Mucosa of rectum (tissue), 2 donors: Measurements from ENCODE around the gene DYNLT2B.
"Not testable (repeated sequence)": the region's sequence is repeated elsewhere in the genome, so short reads cannot be mapped to it uniquely, and the experiment has no call there.

Experiments
- H3K27ac ChIP-seq, 2 donors: one replicate each; pipeline ENCODE4 v1.7.0; 2013; ENCODE audit warnings: inconsistent platforms in 2 of 2, low read depth in 2 of 2, low read length in 2 of 2
- H3K27me3 ChIP-seq, 2 donors: one replicate each; pipeline ENCODE4 v1.7.0; 2013; ENCODE audit warnings: low read length in 2 of 2; ENCODE audit not compliant: control insufficient read depth in 2 of 2, insufficient read depth in 2 of 2
- H3K36me3 ChIP-seq, 2 donors: one replicate each; pipeline ENCODE4 v1.7.0; 2013; ENCODE audit warnings: low read length in 2 of 2; ENCODE audit not compliant: control insufficient read depth in 2 of 2, insufficient read depth in 2 of 2
- H3K4me1 ChIP-seq, 2 donors: one replicate each; pipeline ENCODE4 v1.7.0; 2013; ENCODE audit warnings: low read length in 2 of 2, mild to moderate bottlenecking in 1 of 2; ENCODE audit not compliant: control insufficient read depth in 2 of 2, insufficient read depth in 2 of 2
- H3K4me3 ChIP-seq, 2 donors: one replicate each; pipeline ENCODE4 v1.7.0; 2013; ENCODE audit warnings: low read length in 2 of 2
- H3K9ac ChIP-seq, 2 donors: one replicate each; pipeline ENCODE4 v1.7.0; 2013; ENCODE audit warnings: low read length in 2 of 2, low read depth in 1 of 2, mild to moderate bottlenecking in 1 of 2
- H3K9me3 ChIP-seq, 2 donors: one replicate each; pipeline ENCODE4 v1.7.0; 2013; ENCODE audit warnings: low read length in 2 of 2; ENCODE audit not compliant: control insufficient read depth in 2 of 2
- donor health status: healthy.
- donor health status: Normal muscosa, but diverticular disease.

Gene DYNLT2B

DNA sequence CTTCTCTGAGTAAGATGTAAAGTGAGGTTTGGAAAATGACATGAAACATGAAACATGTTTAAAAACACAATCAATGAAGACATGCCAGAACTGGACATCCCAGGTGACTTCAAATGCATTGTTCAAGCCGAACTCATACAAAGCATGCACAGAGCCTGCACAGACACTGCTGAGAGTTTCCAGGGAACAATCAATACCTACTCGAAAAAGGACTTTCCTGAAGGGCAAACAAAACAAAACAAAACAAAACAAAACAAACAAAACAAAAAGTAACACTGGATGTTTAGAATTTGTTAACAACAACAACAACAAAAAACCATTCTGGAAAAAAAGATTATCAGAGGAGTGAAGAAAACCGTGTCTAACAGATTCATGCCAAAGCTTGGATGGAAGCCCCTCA, 30.7 kb upstream of the DYNLT2B start:
- H3K36me3 ChIP-seq: peaks cover 0 to 2% of the 10 kb centered on the region in 2 donors
- no peaks in the 10 kb centered on the region for H3K4me1 ChIP-seq
- no peak overlapping the region for H3K27ac ChIP-seq
- H3K9ac ChIP-seq: no peak overlapping the region
- H3K27me3 ChIP-seq: no peaks in the 10 kb centered on the region
- no peaks in the 10 kb centered on the region for H3K9me3 ChIP-seq
- H3K4me3 ChIP-seq: no peak overlapping the region

DNA sequence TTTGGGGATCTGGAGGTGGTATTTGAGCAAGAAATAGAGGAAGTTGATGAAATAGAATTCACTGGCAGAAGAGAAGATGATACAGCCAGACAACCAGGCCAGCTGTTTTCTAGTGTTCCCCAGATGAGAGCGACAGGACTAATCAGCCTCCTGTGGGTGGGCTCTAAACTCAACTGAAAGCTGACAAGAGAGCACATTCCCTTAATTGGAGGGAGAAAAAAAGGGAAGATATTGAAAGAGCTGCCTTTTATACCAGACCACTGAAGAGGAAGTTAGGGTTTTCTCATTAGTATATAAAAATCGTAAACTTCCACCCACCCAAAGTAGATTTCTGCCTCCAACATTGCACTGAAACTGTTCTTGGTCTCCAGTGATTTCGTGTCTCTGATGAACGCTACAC, 26.6 kb upstream of the DYNLT2B start:
- no peak overlapping the region for H3K9ac ChIP-seq
- H3K27me3 ChIP-seq: no peaks in the 10 kb centered on the region
- no peak overlapping the region for H3K27ac ChIP-seq
- no peak overlapping the region for H3K4me3 ChIP-seq
- H3K4me1 ChIP-seq: no peaks in the 10 kb centered on the region
- H3K36me3 ChIP-seq: peaks cover 0 to 2% of the 10 kb centered on the region in 2 donors
- no peaks in the 10 kb centered on the region for H3K9me3 ChIP-seq

DNA sequence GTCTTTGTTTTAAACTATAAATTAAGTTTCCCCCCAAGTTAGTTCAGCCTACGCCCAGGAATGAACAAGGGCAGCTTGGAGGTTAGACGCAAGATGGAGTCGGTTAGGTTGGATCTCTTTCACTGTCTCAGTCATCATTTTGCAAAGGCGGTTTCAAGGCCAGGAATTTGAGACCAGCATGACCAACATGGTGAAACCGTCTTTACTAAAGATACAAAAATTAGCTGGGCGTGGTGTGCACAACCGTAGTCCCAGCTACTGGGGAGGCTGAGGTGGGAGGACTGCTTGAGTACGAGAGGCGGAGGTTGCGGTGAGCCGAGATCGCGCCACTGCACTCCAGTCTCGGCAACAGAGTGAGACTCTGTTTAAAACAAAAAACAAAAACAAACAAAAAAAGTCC, 25.9 kb upstream of the DYNLT2B start:
- H3K9ac ChIP-seq, H3K4me1 ChIP-seq, H3K36me3 ChIP-seq, H3K4me3 ChIP-seq, H3K27ac ChIP-seq, H3K9me3 ChIP-seq, H3K27me3 ChIP-seq: not testable (repeated sequence)

DNA sequence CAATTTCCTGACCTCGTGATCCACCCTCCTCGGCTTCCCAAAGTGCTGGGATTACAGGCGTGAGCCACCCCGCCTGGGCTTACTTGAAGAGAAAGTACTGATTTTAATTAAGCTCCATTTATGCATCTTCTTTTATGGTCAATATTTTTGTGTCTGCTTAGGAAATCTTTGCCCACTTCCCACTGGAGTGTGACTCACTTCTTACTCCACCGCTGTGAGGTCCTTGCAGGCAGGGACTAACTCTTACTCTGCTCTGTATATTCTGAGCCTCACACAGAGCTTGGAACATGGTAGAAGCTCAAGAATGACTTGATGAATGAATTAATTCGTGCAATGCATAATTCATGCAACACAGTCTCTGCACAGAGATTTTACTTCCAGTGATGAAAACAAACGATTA, 23.1 kb upstream of the DYNLT2B start:
- H3K36me3 ChIP-seq: no peaks in the 10 kb centered on the region

DNA sequence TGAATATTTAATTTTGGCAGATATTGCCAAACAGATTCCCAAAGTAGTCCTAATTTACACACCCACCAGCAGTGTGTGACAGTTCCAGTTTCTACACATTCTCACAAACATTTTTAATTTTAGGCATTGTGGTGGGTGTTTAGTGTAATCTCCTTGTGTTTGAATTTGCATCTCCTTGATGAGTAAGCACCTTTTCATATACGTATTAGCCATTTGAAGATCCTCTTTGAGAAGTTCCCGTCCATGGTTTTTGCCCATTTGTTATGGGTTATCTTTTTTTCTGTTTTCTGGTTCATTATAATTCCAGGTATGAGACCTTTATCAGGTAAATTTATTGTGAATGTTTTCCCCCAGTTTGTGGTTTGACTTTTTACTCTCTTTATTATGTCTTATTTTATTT, 22.4 kb upstream of the DYNLT2B start:
- Histone ChIP-seq H3K9ac (no peak overlapping the region), H3K4me3 (no peak overlapping the region), H3K4me1 (no peaks in the 10 kb centered on the region), H3K9me3 (no peaks in the 10 kb centered on the region), H3K36me3 (no peaks in the 10 kb centered on the region), H3K27me3 (peaks cover 0 to 3% of the 10 kb centered on the region in 2 donors), H3K27ac (no peak overlapping the region)

More for the DNA sequence above, 23.1 kb upstream of the DYNLT2B start:
- no peak overlapping the region for H3K4me3 ChIP-seq
- no peak overlapping the region for H3K9ac ChIP-seq
- no peaks in the 10 kb centered on the region for H3K9me3 ChIP-seq
- peaks cover 0 to 3% of the 10 kb centered on the region in 2 donors for H3K27me3 ChIP-seq
- no peaks in the 10 kb centered on the region for H3K4me1 ChIP-seq
- no peak overlapping the region for H3K27ac ChIP-seq

DNA sequence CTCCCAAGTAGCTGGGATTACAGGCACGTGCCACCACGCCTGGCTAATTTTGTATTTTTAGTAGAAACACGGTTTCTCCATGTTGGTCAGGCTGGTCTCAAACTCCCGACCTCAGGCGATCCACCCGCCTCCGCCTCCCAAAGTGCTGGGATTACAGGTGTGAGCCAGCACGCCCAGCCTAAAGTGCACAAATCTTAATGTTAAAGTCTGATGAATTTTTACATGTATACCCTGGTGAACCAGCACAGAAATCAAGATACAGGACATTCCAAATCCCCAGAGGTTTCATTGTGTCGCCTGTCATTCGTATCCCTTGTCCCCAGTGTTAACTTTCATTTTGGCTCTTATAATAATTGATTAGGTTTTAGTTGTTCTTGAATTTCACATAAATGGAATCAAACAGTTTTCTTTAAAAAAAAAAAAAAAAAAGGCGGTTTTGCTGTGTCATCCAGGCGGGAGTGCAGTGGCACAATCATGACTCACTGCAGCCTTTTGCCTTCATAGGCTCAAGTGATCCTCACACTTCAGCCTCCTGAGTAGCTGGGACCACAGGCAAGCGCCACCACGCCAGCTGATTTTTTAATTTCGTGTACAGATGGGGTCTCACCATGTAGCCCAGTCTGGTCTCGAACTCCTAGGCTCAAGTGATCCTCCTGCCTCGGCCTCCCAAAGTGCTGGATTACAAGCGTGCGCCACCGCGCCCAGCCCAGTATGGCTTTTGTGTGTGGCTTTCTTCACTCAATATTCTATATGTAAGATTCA, 21.6 kb upstream of the DYNLT2B start:
- Histone ChIP-seq H3K4me3 (no peak overlapping the region), H3K27me3 (peaks cover 0 to 3% of the 10 kb centered on the region in 2 donors), H3K4me1 (no peaks in the 10 kb centered on the region), H3K9ac (no peak overlapping the region), H3K27ac (no peak overlapping the region), H3K9me3 (no peaks in the 10 kb centered on the region), H3K36me3 (no peaks in the 10 kb centered on the region)

DNA sequence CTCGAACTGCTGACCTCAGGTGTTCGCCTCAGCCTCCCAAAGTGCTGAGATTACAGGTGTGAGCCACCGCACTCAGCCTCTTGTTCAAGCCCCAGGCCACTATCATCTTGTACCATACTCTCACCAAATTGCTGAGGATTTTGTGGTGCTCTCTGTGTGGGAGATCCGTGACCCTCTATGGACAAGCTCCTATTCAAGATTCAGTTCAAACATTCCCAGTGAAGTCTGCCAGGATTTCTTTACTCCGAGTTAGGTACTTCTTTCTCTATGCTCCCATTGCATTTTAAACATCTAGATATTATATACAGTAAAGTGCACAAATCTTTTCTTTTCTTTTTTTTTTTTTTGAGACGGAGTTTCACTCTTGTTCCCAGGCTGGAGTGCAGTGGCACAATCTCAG, 21.0 kb upstream of the DYNLT2B start:
- H3K9me3 ChIP-seq: no peaks in the 10 kb centered on the region
- peaks cover 0 to 3% of the 10 kb centered on the region in 2 donors for H3K27me3 ChIP-seq
- no peak overlapping the region for H3K27ac ChIP-seq
- H3K4me3 ChIP-seq: no peak overlapping the region
- H3K4me1 ChIP-seq: no peaks in the 10 kb centered on the region
- H3K36me3 ChIP-seq: no peaks in the 10 kb centered on the region
- no peak overlapping the region for H3K9ac ChIP-seq

DNA sequence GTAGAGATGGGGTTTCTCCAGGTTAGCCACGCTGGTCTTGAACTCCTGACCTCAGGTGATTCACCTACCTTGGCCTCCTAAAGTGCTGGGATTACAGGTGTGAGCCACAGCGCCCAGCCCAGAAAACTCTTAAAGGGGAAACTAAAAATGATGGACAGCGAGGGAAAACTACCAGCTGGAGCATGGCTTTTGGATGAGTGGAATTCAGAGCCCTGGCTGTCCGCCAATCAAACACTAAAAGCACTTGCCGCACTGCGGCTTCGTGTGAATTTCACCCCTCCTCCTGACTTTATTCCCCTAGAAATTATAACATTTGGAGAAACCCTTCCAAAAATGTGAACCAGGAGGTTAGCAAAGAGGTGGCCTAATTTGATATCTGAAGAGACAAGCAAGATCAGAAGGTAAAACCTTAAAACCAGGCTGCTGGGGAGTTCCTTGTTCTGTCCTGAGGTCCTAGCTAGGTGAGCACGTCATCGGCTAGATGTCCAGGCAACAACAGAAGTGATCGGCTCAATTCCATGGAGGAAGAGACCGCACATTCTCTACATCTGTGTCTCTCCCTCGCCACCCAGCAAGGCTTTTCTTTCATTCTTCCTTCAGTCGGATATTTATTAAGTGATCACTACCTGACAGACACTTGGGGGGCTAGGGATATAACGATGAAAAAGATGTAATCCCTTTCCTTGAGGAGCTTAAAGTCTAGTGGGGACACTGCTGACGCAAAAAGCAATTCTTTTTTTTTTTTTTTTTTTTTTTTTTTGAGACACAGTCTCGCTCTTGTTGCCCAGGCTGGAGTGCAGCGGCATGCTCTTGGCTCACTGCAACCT, 18.5 kb upstream of the DYNLT2B start:
- Histone ChIP-seq H3K27me3 (peaks cover 3% of the 10 kb centered on the region in 2 donors), H3K4me3 (no peak overlapping the region), H3K36me3 (no peaks in the 10 kb centered on the region), H3K9ac (no peak overlapping the region), H3K9me3 (no peaks in the 10 kb centered on the region), H3K4me1 (no peaks in the 10 kb centered on the region), H3K27ac (no peak overlapping the region)

DNA sequence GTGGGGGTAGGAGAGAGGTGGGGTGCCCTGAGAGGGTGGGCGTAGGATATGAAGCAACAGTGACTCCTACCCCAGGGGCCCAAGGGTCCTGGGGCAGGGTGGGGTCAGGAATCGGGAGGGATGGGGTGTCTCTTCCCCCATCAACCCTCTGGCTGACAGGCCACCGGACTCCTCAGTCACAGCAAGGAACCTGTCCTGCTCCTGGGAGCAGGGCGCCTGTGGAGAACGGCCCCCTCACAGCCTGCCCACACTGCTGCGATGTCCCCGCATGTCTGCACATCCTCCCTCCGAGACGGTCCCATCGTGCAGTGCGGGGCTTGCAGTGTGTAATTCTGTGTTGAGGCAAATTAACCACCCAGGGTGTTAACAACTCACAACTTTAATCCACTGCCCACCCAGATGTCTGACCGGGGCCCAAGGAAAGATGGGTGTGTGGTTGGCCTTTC, 17.5 kb upstream of the DYNLT2B start:
- Histone ChIP-seq H3K36me3 (no peaks in the 10 kb centered on the region), H3K4me3 (no peak overlapping the region), H3K27me3 (peaks cover 3% of the 10 kb centered on the region in 2 donors), H3K4me1 (no peaks in the 10 kb centered on the region), H3K27ac (no peak overlapping the region), H3K9me3 (no peaks in the 10 kb centered on the region), H3K9ac (no peak overlapping the region)

DNA sequence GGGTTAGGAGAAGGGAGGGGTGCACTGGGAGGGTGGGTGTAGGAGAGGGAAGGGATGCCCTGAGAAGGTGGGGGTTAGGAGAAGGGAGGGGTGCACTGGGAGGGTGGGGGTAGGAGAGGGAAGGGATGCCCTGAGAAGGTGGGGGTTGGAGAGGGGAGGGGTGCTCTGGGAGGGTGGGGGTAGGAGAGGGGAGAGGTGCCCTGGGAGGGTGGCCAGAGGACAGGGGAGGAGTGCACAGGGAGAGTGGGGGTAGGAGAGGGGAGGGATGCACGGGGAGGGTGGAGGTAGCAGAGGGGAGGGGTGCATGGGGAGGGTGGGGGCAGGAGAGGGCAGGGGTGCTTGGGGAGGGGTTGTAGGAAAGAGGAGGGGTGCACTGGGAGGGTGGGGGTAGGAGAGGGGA, 16.9 kb upstream of the DYNLT2B start:
- Histone ChIP-seq H3K9ac (no peak overlapping the region), H3K36me3 (no peaks in the 10 kb centered on the region), H3K4me1 (no peaks in the 10 kb centered on the region), H3K27ac (no peak overlapping the region), H3K27me3 (peaks cover 3% of the 10 kb centered on the region in 2 donors), H3K9me3 (no peaks in the 10 kb centered on the region), H3K4me3 (no peak overlapping the region)
